ENCODE results near the gene FGF7. TPM values are rescaled to one million over a fixed set of nuclear protein-coding genes. Genes with fewer than 3 reads are reported as not detected.

The FGF7 gene
- total and polyA plus RNA-seq, 2 of the 8 experiments (the other 6 are each of a cell fraction or from before 2014, with no cell fraction given): not detected

DNA sequence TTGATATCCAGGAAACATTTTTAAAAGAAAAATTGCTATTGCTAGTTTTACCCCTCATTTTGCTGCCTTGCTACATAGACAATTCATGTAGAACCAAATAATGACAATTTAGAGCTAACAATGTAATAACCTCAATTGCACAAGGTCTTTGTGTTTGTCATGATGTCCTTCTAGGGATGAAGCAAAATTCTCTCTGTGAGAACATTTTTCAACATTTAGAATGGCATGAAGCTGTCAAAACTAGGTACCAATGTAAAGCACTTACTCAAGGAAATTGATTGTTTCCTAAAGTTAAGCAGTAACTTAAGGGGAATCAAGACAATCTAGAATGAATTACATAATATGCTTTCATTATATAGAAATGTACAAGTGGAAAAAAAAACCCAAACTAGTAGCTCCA lies 7.9 kb upstream of the FGF7 start (continued):
- TF ChIP-seq, protein P1, sequence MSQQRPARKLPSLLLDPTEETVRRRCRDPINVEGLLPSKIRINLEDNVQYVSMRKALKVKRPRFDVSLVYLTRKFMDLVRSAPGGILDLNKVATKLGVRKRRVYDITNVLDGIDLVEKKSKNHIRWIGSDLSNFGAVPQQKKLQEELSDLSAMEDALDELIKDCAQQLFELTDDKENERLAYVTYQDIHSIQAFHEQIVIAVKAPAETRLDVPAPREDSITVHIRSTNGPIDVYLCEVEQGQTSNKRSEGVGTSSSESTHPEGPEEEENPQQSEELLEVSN (IDR thresholded peaks at IDR 0.05): no peak
- TF ChIP-seq SIRT6 (IDR thresholded peaks at IDR 0.05; ENCODE audit: low read length) (no peak), POU5F1 (IDR thresholded peaks at IDR 0.05; ENCODE audit: low read depth, low read length) (no peak), GTF2F1 (IDR thresholded peaks at IDR 0.05; ENCODE audit: borderline replicate concordance, low read depth, low read length) (no peak)
- TF ChIP-seq, protein P2, sequence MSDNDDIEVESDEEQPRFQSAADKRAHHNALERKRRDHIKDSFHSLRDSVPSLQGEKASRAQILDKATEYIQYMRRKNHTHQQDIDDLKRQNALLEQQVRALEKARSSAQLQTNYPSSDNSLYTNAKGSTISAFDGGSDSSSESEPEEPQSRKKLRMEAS (IDR thresholded peaks at IDR 0.05): no peak

Measured in H1 (cell line).